Stimulated activated CD8-positive, alpha-beta memory T cell treated with anti-CD3 and anti-CD28 coated beads, Interleukin-12 subunit alpha, Interleukin-12 subunit beta, amount 100 ng/mL, for 1 hour (primary cell): ENCODE results near the gene FAM81A.
"Not testable (repeated sequence)": the region's sequence is repeated elsewhere in the genome, so short reads cannot be mapped to it uniquely, and the experiment has no call there.

ENCODE experiments used
- DNase-seq: peaks from one replicate; pipeline ENCODE4 v3.0.0-alpha.2; 2020; ENCODE audit warnings: low read depth

FAM81A gene

DNA sequence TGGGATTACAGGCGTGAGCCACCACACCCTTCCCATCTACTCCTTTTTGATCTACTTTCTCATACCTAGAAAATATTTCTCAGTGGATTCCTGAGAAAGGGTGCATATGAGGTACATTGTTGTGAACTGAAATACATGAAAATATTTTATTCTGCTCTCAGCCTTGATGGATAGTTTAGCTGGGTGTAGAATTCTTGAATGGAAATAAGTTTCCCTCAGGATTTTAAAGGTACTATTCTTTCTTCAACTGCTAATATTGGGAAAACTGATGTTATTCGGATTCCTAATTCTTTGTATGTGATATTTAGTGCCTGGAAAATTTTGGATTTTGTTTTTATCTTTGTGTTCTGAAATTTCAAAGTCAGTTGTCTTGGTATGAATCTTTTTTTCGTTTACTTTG, 9.1 kb upstream of the FAM81A start:
- DNase-seq: not testable (repeated sequence)

GRCh38 chr15:59432389-59432788, 5.6 kb upstream of the FAM81A start:
- no peak for DNase-seq

DNA sequence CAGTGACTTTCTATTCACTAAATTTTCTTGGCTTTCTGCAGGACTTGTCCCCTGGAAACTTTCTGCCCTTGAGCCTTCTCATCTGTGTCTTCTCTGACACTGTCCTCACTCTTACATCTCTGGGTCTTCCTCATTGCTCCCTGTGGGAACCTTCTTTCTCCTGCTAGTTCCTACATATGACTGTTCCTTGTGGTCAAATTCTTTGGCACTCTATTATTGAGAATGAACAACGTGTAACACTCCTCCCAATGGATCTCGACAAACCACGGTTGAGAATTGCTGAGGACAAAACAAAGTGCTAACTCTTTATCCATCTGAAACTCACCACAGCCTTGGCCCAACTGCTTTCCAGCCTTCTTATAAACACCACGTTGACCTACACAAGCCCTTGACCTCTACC, 3.5 kb upstream of the FAM81A start:
- no peak for DNase-seq

DNA sequence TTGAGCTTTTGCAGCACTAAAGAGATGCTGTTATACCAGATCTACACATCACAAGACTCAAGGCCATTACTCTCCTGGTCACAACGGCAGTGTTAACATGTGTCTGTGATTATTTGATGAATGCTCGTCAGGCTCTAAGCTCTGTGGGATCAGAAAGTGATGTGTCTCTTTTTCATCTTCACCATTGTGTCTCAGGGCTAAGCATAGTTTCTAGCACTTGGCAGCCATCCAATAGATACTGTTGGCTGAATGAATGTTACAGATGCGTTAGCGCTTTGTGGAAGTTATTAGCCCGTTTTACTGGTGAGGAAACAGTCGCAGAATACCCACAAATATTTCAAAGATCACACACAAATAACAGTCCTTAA, 1.2 kb upstream of the FAM81A start:
- DNase-seq: no peak

DNA sequence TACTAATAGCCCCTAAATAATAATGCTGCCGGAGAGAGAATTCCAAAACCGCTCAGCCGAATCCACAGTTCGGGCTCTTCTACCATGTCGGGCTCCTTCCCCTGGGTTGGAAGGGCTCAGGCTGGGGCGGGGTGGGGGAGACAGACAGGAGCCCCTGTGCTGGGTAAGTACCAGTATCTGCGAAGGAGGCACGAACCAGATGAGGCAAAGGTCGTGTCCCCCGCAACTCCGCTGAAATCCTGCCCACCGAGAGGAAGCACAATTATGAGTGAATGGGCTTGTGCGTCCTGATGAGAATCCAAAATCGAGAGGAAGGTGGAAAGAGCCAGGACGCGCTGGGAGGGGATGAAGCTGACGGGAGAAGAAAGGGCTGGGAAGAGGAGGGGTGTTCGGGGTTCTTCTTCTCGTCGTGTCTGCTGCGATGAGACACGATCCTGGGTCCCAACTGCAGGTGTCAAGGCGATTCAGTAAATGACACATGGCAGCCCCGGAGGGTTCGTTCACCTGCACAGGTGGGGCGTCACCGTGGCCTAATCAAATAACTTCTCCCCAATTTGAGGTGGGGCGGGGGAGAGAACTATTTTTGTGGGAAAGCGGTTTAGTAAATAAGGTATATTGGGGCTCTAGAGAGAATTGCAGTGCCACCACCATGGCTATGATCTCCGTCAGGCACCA, 707 bp upstream of the FAM81A start:
- DNase-seq: no peak

DNA sequence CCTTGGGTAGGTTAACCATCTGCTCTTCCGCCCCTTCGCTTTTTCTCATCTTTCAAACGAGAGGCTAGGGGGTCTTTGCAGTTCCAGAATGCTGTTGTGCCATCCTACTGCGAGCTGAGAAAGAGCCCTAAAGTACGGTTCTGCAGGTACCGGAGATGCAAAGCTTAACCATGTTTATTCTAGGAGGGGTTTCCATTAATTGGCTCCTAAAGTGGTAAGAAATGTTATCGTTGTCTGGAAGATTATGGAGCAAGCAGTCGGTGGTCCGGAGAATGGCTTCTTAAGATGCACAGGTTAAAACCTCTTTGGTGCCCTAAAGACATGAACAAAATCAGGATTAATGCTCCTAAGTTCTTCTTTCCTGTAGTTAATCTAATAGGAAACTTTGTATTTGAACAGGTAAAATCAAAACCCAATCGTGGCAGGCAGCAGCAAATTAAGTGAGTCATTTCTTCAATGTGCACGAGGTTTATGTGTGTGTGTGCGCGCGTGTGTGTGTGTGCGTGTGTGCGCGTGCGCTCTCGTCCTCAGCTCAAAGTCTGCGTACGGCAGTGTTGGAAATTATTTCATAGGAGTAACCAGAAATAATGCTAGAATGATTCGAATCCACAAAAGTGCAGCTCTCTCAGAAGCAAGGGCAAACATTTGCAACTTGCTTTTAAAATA, 772 bp downstream of the FAM81A start:
- no peak for DNase-seq

DNA sequence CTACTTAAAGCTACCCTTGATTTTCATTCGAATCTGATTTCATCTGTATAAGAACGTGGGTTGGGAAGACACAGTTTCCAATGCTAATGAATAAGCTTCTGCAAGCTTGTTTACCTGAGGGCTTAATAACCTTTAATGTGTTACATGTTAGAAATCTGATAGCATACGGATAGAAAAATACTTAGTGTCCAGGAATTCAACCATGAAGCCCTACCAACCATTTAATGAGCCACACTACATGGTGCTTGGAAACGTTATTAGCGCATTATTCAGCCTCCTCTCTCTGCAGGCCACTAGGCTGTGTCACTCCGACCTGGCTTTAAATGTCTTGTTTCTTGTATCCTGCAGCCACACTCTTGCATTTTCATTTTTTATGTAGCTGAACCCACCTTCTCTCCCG, 1.6 kb downstream of the FAM81A start:
- no peak for DNase-seq

DNA sequence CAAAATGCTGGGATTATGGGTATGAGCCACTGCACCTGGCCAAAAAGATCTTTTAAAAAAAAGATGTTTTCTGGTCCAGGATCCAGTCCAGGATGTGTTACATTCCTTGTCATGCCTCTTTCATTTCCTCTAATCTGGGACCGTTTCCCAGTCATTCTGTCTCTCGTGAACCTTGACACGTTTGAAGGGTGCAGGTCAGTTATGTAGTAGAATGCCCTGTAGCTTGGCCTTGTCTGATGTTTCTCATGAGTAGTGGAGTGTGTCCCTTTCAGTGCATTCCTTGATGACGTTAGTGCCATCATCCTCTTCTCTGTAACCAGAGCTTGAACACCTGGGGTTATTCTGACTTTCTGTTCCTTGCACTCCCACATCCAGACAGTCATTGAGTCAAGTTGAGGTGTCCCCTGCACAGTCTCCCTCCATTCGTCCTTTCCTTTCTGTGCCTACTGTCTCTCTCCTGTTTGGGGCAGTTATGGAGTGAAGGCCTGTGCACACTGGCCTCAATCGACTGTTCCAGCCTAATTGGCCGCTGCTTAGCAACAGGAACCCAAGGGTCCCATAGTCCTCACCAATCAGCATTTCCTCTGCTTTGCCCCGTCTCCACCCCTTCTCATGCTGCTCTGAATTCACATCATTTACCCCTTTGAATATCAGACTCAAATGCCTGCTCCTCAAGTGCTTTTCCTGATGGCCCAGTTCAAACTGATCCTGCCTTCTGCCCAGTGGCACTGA, 5.5 kb downstream of the FAM81A start:
- DNase-seq: no peak

DNA sequence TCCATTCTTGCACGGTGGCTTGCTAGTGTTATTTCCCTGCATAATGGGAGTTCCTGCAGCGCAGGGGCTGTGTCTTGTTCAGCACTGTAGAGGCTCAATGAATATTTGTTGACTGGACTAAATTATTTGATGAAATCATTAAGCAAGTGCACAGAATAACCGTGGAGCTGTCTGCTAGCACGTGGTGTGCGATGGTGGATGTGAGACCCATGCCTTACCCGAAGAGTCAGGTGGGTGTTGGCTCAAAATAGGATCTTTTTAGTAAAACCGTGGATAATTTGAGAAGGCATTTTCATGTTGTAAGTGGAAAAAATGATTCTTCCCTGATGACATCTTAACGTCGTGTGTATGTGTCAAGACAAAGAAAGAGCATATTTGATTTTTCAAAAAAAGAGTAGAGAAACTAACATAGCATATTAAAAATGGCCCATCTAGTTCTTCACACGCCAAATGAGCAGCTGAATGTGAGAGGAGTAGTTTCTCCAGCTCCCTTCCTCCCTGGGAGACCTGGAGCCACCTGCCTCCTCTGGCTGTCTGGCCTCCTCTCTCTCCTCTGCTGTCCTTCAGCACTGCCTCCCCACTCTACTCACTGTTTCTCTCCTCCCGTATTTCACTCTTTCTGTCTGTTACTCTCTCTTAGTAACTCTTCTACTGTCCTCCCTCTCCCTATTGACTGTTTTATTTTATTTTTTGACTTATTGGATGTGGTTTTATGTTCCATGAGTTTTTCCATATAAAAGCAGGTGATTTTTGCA, 6.3 kb downstream of the FAM81A start:
- no peak for DNase-seq

- DNase-seq: no peak
Observed at GRCh38 chr15:59444980-59445545, 7.1 kb downstream of the FAM81A start.

- DNase-seq: no peak
Observed at GRCh38 chr15:59446232-59446957, 8.4 kb downstream of the FAM81A start.

- no peak for DNase-seq
Observed at GRCh38 chr15:59447367-59447766, 9.4 kb downstream of the FAM81A start.

- DNase-seq: no peak
Observed at GRCh38 chr15:59448871-59449270, 10.9 kb downstream of the FAM81A start.

- DNase-seq: no peak
Observed at GRCh38 chr15:59453474-59454215, 15.7 kb downstream of the FAM81A start.

- DNase-seq: no peak
Observed at GRCh38 chr15:59456114-59456513, 18.1 kb downstream of the FAM81A start.

GRCh38 chr15:59457103-59457502, 19.1 kb downstream of the FAM81A start:
- no peak for DNase-seq

- DNase-seq: no peak
Observed at GRCh38 chr15:59461521-59461920, 23.5 kb downstream of the FAM81A start.

DNA sequence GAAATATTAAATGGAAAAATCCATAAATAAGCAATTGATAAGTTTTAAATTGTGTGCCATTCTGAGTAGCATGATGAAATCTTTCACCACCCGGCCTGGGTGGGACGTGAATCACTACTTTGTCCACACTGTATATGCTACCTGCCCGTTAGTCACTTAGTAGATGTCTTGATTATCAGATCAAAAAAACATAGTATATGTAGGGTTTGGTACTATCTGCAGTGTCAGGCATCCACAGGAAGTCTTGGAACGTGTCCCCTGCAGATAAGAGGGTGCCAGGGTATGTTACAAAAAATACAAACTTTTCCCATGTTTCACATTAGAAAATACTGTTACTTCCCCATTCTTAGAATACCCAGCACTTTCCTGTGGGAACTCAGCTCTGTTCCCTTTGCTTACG, 35.2 kb downstream of the FAM81A start:
- DNase-seq: no peak

- not testable (repeated sequence) for DNase-seq
Observed at GRCh38 chr15:59475161-59475560, 37.2 kb downstream of the FAM81A start.

- no peak for DNase-seq
Observed at GRCh38 chr15:59484399-59484798, 46.4 kb downstream of the FAM81A start.

DNA sequence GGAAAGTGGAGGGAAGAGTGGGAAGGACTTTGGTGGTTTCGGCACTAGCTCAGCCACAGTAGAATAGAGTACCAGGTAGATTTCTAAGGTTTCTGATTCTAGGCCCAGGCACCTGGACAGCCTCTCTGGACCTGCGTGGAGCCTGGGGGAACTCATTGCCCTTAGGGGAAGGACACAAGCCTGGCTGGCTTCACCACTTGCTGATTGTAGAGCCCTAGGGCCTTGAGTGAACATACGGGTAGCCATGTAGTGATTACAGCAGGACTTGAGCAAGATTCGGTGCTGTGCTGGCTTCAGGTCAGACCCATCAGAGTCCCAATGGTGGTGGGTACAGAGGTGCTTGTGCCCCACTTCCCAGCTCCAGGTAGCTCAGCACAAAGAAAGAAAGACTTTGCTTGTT, 47.0 kb downstream of the FAM81A start:
- no peak for DNase-seq
